Stimulated activated CD4-positive, alpha-beta T cell treated with anti-CD3 and anti-CD28 coated beads, Interleukin-4, amount 100 ng/mL, for 4 hours (primary cell): ENCODE results near the gene PSMB2.

Source experiments
- DNase-seq, 2 experiments: peaks; one replicate each; pipeline ENCODE4 v3.0.0-alpha.2; 2020

Gene PSMB2

DNA sequence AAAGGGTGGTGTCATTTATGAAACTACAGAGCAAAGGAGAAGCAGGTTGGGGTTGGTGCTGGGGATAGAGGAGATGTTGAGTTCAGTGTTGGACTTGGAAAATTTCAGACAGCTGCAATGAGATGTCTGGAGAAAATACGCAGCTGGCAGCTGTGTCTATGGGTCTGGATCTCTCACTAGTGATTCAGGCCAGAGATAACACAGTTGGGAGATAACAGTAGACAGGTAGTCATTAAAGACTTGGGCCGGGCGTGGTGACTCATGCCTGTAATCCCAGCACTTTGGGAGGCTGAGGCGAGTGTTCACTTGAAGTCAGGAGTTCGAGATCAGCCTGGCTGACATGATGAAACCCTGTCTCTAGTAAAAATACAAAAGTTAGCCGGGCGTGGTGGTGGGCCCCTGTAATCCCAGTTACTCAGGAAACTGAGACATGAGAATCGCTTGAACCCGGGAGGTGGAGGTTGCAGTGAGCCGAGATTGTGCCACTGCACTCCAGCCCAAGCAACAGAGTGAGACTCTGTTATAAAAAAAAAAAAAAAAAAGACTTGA is 70.7 kb downstream of the PSMB2 start:
- no peak for DNase-seq

DNA sequence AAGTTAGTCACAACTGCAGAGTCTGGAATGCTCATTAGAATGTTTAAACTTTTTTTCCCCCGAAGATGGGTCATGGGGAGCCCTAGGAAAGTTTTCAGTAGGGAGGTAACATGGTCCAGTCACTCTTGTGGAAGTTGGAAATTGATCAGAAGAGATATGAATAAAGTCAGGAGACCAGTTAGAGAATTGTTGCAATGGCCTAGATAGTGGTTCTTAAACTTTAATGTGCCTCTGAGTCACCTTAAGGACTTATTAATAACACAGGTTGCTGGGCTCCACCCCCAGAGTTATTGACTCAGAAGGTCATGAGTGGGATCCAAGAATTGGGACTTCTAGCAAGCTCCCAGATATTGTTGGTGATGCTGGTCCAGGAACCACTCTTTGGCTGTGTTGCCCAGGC is 71.4 kb downstream of the PSMB2 start:
- no peak for DNase-seq

DNA sequence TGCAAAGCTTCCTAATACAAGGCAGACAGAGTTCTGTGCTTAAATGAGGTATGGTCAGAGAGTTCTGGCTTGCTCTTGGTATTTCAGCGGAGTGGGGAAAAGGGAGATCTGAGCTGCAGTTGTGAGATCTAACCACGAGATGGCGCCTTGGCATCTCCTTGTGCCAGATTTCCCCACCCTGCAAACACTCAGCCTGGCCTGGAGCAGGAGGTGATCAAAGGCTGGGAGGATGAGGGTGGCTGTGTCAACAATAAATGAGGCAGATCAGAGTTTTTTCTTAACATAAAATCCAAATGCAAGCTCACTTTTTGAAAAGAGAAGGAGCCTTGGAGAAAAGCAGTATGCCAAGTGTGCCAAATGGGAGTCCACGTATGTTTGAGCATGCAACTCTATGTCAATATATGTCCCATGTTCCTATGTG is 72.3 kb downstream of the PSMB2 start:
- DNase-seq, result peak; percentile 52 to 54

DNA sequence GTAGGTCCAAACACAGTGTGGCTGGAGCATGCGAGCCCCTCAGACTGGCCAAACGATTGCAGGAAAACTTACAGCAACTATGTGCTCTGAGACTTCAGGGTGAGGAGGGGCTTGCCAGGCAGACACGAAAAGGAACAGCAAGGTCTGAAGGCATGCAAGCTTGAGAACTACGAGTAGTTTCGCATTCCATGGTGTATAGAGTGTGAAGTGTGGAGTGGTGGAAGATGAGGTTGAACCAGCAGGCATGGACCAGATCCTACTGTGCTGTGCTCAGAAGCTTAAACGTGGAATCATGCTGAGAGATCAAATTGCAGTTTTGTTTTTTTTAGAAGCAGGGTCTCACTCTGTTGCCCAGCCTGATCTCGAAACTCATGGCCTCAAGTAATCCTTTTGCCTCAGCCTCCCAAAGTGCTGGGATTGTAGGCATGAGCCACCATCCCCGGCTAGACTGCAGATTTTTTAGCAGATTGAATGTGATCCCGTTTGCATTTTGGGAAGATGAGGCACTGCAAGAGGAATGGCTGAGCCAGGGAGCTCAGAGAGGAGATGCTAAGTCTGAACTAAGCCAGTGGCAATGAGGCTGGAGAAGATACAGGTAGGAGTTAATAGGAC is 73.3 kb downstream of the PSMB2 start:
- DNase-seq, result no peak

DNA sequence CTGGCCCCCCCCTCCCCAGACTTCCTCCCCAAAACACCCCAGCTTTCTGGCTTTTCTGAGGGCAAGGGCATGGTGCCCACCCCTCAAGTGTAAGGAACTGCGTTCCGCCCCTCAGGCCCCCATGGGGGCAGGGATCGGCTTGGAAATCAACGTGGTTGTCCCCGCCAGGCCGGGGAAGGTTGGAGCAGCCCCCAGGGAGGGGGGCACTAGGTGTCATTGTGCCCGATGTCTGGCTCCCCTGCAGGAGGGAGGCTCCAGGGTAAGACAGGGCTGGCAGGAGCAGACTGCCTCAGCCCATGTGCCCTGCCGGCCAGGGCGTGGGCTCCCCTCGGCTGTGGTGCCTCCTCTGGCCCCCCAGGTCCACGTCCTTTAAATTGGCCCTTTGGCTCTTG is 75.6 kb downstream of the PSMB2 start:
- DNase-seq, result no peak

DNA sequence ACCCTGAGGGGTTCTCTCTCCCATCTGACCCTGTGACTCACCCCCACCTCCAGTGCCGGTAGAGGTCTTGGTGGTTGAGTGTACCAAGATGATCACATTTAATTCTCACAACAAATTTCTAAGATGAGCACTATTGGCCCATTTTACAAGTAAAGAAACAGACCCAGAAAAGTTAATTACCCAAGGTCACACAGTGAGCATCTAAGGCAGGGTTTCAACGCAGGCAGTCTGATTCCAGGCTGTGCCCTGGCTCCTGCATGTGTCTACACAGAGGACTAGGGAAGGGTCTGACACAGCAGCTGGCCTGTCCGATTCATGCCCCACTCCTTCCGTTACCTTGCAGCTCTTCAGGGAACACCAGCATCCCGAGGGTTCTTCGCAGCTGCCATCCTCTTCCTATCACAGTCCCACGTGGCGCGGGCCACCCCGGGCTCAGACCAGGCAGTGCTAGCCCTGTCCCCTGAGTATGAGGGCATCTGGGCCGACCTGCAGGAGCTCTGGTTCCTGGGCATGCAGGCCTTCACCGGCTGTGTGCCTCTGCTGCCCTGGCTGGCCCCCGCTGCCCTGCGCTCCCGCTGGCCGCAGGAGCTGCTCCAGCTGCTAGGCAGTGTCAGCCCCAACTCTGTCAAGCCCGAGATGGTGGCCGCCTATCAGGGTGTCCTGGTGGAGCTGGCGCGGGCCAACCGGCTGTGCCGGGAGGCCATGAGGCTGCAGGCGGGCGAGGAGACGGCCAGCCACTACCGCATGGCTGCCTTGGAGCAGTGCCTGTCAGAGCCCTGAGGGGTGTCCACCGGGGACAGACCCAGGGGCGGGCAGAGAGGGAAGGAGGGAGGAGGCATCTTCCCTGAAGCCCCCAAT is 76.2 kb downstream of the PSMB2 start:
- DNase-seq, result no peak

DNA sequence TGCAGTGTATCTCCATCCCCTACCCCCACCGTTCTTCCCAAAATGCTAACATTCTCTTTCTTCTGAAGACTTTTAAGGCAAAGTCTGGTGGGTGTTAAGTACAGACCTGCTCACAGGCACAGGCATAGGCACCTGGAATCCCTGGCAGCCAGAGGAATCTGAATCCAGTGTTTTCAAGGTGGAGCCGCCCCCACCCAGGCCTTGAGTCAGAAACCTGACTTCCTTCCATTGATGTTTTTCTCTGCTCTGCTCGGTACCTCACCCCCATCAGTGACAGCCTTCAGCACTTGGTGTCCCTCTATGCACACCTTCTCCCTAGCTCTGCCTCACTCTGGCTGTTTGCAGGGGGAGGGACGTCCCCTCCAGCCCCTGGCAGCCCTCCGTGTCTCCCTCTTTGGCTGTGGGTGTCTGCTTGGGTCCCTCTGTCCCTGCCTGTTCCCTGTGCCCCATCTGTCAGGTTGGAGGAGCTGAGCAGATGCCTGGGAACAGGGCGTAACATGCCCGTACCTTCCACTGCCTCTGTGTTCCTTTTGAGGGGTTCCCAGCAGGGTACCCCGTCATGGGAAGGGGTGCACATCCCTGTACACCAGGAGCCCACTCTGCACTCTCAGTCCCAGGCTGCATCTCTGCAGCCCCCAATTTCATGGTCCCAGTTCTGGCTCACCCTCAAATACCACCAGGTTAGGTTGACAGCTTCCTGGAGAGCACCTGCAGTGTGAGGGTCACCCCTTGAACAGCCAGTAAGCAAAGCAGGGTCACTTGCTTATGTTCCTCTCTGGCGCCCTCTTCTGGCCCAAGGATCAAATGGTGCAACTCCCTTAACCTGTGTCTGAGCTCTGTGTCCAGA is 77.1 kb downstream of the PSMB2 start:
- peak; percentile 69 to 75 for DNase-seq

DNA sequence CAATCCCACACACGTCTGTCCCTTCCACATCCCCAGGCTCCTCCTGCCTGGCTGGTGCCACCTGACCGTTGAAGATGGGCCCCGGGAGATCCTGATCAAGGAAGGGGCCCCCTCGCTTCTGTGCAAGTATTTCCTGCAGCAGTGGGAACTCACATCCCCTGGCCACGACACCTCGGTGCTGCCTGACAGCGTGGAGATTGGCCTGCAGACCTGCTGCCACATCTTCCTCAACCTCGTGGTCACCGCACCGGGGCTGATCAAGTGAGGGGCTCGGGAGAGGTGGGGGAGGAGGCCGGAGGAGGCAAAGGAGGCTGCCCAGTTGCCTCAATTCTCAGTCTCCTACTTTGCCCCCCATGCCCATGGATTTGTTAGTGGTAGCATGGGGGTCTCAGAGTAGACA is 78.2 kb downstream of the PSMB2 start:
- no peak for DNase-seq

DNA sequence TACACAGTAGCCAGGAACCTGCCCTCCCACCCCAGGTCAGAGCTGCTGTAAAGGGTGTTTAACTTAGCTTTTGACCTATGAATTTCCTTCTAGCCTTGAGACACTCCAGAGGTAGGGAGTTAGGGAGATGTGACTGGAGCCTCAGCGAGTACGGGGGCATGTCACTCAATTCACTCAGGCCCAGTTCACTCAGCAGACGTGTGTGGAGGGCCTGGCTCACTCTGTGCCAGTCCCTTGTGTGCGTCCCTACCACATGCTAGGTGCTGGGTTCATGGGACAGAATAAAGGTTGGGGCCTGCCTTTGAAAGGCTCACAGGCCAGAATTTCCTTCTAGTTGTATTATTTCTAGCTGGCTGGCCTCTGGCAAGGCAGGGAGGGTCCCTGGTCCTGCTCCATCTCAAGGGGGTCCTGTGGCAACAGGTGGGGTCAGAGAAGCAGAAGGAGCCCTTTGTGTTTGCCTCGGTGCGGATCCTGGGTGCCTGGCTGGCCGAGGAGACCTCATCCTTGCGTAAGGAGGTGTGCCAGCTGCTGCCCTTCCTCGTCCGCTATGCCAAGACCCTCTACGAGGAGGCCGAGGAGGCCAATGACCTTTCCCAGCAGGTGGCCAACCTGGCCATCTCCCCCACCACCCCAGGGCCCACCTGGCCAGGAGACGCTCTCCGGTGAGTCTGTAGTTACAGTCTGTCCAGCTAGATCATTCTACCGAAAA is 79.2 kb downstream of the PSMB2 start:
- no peak for DNase-seq

DNA sequence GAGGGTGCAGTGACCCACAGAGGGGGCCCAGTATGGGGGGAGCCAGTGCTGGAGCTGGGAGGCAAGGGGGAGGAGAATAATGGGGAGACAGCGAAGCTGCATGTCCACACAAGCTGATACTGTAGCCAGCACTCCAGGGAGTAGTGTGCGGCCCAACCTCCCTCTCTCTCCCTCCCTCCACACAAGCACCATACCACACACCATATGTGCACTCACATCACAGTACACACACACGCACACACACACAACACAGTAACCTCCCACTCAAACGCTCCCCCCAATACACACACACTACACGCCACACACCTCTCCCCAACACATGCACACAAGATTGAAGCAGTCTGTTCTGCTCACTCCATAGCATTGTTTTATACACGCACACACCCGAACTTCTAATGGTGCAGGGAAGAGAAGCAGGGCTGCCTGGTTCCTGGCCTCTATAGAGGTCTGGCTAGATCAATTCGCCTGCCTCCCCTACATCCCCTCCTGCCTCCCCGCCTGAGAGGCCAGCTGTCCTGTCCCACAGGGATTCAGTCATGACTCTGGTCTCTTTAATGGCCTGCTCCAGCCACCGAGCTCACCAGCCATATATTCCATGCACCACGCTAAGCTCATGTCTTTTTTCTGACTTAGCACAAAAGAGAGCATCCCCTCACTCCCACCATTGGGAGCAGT is 79.9 kb downstream of the PSMB2 start:
- no peak for DNase-seq

DNA sequence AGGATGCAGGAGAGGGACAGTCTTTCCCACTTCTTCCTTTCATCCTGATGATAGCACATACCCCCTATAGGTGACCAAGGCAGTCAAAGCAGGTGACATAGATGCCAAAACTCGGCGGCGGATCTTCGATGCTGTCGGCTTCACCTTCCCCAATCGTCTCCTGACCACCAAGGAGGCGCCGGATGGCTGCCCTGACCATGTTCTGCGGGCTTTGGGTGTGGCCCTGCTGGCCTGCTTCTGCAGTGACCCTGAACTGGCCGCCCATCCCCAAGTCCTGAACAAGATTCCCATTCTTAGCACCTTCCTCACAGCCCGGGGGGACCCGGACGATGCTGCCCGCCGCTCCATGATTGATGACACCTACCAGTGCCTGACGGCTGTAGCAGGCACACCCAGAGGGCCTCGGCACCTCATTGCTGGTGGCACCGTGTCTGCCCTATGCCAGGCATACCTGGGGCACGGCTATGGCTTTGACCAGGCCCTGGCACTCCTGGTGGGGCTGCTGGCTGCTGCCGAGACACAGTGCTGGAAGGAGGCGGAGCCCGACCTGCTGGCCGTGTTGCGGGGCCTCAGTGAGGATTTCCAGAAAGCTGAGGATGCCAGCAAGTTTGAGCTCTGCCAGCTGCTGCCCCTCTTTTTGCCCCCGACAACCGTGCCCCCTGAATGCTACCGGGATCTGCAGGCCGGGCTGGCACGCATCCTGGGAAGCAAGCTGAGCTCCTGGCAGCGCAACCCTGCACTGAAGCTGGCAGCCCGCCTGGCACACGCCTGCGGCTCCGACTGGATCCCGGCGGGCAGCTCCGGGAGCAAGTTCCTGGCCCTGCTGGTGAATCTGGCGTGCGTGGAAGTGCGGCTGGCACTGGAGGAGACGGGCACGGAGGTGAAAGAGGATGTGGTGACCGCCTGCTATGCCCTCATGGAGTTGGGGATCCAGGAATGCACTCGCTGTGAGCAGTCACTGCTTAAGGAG is 80.8 kb downstream of the PSMB2 start:
- no peak for DNase-seq

DNA sequence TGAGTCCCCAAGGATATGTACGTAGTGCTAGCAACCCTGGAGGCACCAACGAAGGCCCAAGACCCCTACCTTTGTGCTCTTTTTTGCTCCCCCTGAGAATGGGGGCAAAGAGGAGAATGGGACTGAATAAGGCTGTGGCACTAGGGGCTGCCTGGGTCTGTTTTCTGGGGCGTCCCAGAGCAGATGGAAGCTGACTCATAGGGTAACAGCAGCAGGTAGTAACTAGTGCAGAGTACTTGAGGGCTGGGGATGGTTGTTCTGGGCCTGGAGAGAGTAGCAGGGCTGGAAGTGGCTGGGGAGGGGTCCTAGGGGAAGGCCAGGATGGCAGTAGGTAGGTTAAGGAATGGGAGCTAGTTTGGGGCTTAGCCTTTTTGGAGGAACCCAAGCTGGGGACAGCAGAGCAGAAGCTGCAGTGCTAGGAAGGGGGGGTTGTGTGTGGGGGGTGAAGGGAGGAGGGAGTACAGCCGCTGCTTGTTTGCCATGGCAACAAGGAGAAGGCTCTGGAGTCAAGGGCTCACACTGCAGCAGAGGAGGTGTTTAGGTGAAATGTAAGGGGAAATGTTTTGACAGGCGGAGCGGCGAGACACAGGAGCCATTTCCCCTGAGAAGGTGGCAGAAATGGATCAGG is 81.9 kb downstream of the PSMB2 start:
- no peak for DNase-seq

DNA sequence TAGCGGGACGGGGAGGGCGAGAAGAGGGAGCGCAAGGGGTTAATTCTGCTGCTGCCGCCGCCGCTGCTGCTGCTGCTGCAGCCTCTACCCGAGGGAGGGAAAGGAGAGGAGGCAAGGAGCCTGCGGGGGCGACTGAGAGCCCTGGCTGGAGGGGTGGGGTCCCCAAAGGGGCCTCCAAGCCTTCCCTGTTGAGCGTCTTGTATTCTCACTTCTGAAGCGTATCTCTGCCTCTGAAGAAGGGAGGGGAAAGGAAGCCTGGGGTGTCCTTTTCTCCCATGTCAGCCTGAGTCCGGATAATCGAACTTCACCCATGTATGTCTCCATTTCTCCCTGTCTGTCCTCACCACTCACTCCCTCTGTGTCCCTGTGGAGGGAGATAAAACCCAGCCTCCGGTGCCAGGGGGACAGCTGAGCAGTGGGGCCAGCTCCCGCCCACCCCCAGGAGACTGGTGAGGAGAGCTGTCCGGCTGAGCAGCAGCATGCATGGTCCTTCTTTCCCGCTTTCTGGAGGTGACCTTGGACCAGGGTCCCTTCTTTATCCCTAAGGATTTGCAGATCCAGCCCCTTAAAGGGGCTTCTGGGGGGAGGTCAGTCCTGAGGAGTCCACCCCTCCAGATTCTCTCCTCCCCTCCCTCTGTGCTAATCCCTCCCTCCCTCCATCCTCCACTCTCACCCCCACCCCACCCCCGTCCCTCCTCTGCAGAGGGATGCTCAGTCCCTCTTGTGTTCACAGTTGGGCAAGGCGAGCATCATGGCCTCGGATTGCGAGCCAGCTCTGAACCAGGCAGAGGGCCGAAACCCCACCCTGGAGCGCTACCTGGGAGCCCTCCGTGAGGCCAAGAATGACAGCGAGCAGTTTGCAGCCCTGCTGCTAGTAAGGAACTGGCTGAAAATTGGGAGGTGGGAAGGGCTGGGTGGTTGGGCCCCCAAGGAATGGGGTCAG is 82.7 kb downstream of the PSMB2 start:
- no peak for DNase-seq

DNA sequence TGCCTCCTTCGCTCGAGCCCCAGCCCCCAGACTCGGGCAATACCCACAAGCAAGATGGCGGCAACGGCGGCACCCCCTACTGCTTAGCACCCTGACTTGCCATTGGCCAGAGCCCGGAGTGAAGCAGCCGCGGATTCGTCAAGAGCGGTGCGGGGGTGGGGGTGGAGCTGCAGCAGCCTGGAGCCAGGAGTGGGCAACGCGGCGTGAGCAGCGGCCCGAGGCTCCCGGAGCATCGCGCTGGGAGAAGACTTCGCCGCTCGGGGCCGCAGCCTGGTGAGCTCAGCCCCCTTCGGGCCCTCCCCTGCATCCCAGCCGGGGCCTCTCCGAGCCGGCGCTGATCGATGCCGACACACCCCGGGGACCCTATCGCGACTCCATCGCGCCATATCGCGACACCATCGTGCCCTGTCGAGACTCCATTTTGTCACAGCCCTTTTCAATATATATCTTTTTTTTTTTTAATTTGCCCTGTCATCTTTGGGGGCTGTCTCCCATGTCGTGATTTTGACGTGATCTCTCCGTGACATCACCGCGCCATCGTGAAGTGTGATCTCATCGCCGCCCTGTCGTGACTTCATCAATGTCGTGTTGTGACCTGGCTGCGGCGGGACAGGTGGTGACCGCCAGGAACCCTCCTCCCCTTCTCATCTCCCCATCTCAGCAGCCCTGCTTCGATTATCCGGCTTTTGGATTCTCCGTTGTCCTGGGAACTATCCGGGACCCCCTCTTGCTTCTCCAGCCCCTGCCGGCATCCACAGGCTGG is 83.5 kb downstream of the PSMB2 start, which contains the start of gene NCDN:
NCDN (plus strand) TSS at position 189 of the 763 bp plus-strand sequence; CDS start at position 581, 392 bp downstream.
- DNase-seq, result peak; percentile 95 to 96

DNA sequence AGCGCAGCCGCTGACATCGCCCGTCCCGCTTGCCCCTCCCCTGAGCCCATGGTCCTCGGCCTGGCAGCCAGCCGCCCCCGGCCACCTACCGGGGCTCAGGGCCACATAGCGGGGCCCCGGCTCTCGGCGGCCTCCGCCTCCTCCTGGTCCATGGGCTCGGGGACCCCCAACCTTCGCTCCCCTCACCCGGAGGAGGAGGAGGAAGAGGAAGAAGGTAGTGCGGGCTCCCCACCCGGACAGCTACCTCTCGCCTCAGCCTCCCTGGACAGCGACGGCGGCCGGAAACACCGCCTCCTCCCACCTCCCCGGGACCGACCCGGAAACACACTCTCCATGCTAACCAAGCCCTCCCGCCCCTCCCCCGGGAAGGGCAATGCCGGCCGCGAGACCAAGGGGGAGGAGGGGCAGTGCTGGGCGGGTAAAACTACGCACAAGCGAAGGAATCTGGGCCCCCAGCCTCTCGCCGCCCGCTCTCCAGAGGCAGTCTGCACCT is 84.2 kb downstream of the PSMB2 start, which contains the start of gene KIAA0319L:
KIAA0319L (minus strand) TSS at position 286 of the 493 bp plus-strand sequence. CDS start 2,912 bp downstream, outside the sequence.
- DNase-seq, result no peak

DNA sequence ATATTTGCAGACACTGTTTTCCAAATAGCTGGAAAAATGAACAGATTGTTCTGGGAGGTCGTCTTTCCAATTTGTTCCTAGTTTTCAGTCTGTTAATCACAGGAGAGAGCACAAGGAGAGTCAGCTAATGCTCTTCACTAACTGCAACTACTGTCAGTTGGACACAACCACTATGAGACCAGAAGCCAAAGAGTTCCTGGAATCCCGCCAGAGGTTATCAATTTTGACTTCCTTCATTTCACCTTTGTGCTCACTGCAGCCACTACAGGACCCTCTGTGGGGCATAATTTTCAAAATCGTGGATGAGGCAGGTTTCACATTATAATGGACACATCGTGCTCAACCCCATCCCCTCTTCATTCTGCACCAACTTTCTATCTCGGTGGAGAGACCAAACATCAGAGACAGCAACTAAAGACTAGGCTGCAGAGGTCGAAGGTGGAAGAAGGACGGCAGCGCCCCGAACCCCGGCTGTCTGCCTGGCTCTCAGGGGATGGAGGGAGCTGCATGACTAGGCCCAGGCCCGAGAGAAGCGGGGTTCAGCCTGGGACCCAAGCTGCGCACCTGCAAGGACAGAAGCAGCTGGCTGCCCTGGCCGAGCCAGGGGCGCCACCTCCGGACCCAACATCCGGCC is 84.7 kb downstream of the PSMB2 start:
- DNase-seq, result no peak
